ENCODE measurements around the gene HMCN1.
"Not testable (repeated sequence)": the region's sequence is repeated elsewhere in the genome, so short reads cannot be mapped to it uniquely, and the experiment has no call there.

Gene HMCN1

DNA sequence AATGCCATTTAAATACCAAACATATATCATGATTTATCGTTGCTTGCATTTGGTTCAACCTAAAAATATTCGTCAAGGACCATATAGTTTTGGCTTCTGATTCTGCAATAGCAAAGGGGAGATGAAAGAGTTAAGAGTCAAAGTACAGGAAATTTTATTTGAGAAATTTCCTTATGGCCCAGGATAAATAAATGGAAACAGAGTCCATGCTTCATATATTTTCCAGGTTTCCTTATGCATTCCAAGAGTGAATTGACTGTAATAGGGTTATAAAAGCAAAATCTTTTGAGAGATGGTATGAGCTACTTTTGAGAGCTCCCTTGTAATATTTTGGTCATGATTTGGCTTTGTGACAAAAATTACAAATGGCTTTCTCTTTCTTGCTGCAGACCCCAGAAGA is 140.1 kb downstream of the HMCN1 start:
- TF ChIP-seq, protein P1, sequence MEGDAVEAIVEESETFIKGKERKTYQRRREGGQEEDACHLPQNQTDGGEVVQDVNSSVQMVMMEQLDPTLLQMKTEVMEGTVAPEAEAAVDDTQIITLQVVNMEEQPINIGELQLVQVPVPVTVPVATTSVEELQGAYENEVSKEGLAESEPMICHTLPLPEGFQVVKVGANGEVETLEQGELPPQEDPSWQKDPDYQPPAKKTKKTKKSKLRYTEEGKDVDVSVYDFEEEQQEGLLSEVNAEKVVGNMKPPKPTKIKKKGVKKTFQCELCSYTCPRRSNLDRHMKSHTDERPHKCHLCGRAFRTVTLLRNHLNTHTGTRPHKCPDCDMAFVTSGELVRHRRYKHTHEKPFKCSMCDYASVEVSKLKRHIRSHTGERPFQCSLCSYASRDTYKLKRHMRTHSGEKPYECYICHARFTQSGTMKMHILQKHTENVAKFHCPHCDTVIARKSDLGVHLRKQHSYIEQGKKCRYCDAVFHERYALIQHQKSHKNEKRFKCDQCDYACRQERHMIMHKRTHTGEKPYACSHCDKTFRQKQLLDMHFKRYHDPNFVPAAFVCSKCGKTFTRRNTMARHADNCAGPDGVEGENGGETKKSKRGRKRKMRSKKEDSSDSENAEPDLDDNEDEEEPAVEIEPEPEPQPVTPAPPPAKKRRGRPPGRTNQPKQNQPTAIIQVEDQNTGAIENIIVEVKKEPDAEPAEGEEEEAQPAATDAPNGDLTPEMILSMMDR (IDR thresholded peaks at IDR 0.05; ENCODE audit: extremely low read depth, missing control alignments) = no peak
- no peak for DNase-seq (ENCODE audit: low spot score)

DNA sequence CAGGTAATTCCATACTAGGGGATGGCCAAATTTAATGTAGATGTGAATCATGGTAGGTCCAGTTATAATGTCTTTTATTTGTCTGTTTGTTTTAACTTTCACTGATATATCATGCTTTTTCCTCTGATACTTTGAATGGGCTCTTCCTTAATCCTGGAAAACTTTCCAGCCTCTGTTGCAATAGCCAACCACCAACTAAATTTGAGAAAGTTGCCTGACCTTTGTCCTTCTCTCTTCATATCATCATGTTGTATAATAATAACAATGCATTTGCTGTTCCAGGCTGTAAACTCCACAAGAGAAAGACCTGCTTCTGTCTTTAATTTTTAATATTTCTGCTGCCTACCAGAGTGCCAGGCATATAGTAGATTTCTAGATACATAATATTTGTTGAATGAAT is 146.1 kb downstream of the HMCN1 start:
- TF ChIP-seq, protein P1 (IDR thresholded peaks at IDR 0.05; ENCODE audit: extremely low read depth, missing control alignments) = no peak
- no peak for DNase-seq (ENCODE audit: low spot score)

- no peak for DNase-seq (ENCODE audit: low spot score)
- TF ChIP-seq, protein P1 (IDR thresholded peaks at IDR 0.05; ENCODE audit: extremely low read depth, missing control alignments) = no peak
These were observed 146.7 kb downstream of the HMCN1 start for GRCh38 chr1:185880779-185881333.

- no peak for DNase-seq (ENCODE audit: low spot score)
- TF ChIP-seq, protein P1 (IDR thresholded peaks at IDR 0.05; ENCODE audit: extremely low read depth, missing control alignments) = no peak
These were observed 151.9 kb downstream of the HMCN1 start for GRCh38 chr1:185886046-185886445.

DNA sequence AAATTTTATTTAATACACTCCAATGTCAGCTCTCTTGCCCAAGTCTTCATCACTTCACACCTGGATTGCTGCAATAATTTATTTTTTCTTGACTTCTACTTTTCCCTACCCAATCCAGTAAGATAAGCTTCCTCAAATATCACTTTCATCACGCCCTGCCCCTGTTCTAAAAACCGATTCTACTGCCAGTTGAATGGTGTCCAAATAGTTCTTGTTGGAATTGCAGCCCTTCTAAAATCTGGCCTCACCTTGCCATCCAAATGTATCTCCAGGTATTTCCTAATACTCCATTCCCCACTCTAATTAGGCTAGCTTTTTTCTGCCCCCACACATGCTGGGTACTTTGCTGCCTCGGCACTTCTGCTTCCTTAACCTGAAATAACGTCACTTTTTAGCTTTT is 152.5 kb downstream of the HMCN1 start:
- TF ChIP-seq, protein P1 (IDR thresholded peaks at IDR 0.05; ENCODE audit: extremely low read depth, missing control alignments) = no peak
- no peak for DNase-seq (ENCODE audit: low spot score)

GRCh38 chr1:185892831-185893403 is 158.7 kb downstream of the HMCN1 start:
- not testable (repeated sequence) for DNase-seq (ENCODE audit: low spot score)

DNA sequence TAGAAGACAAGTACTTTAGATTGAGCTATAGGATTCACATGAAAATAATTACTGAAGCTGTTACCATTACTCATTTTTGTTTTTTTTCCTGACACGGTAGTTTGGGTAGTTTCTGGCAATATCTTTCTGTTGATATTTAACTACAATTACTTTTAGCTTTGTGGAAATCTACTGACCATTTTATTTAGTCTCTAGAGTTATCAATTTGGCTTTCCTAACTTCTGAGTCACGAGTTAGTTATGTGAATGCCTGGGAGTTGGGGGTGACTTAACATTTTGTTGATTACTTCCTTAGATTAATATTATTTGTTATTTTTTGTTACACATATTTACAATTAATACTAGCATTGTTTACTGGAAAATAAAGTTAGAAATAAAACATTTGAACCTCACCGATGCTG is 160.6 kb downstream of the HMCN1 start:
- no peak for DNase-seq (ENCODE audit: low spot score)
- TF ChIP-seq, protein P1 (IDR thresholded peaks at IDR 0.05; ENCODE audit: extremely low read depth, missing control alignments) = no peak
